ENCODE data around the gene USP49. TPM values are rescaled to one million over a fixed set of nuclear protein-coding genes. Genes with fewer than 3 reads are reported as not detected.
A peak's percentile ranks its signal among the peaks of the same experiment; 100 is the strongest.

The USP49 gene
- total and polyA plus RNA-seq, 2 of the 13 experiments (the other 11 are each of a cell fraction or from before 2014, with no cell fraction given) = 2.9 to 4.3 TPM

- TF ChIP-seq ZFP91 (CRISPR knock-in tag; IDR thresholded peaks at IDR 0.05; ENCODE audit: borderline replicate concordance) (peak; percentile 37; the same call in 1 of the 2 replicates), ZBTB38 (CRISPR knock-in tag; IDR thresholded peaks at IDR 0.05) (peak; percentile 85), ZNF747 (CRISPR knock-in tag; IDR thresholded peaks at IDR 0.05; ENCODE audit: borderline replicate concordance) (no peak), PITX1 (CRISPR knock-in tag; IDR thresholded peaks at IDR 0.05) (0 out of 2 replicates have a peak, but pooled peaks have one; percentile 32), ZNF724P (CRISPR knock-in tag; IDR thresholded peaks at IDR 0.05; ENCODE audit: borderline replicate concordance) (no peak), ZBTB33 (CRISPR knock-in tag; IDR thresholded peaks at IDR 0.05) (0 out of 2 replicates have a peak, but pooled peaks have one; percentile 18), ZNF280B (CRISPR knock-in tag; IDR thresholded peaks at IDR 0.05; ENCODE audit: borderline replicate concordance) (peak; percentile 43; the same call in 1 of the 2 replicates), MTF2 (CRISPR knock-in tag; IDR thresholded peaks at IDR 0.05; ENCODE audit: borderline replicate concordance) (no peak), ETV5 (CRISPR knock-in tag; IDR thresholded peaks at IDR 0.05; ENCODE audit: borderline replicate concordance) (peak; percentile 34; the same call in 1 of the 2 replicates), ZNF891 (CRISPR knock-in tag; IDR thresholded peaks at IDR 0.05) (0 out of 2 replicates have a peak, but pooled peaks have one; percentile 50), FOXJ3 (CRISPR knock-in tag; IDR thresholded peaks at IDR 0.05; ENCODE audit: borderline replicate concordance) (no peak), HIC2 (CRISPR knock-in tag; IDR thresholded peaks at IDR 0.05; ENCODE audit: low read depth) (0 out of 2 replicates have a peak, but pooled peaks have one; percentile 49), ZNF451 (CRISPR knock-in tag; IDR thresholded peaks at IDR 0.05) (no peak), ELF3 (CRISPR knock-in tag; IDR thresholded peaks at IDR 0.05) (peak; percentile 41; the same call in 1 of the 2 replicates), STAT5B (CRISPR knock-in tag; IDR thresholded peaks at IDR 0.05) (no peak), RAD21 (CRISPR knock-in tag; IDR thresholded peaks at IDR 0.05) (0 out of 2 replicates have a peak, but pooled peaks have one; percentile 16), KMT2A (CRISPR knock-in tag; IDR thresholded peaks at IDR 0.05) (no peak), ZNF777 (CRISPR knock-in tag; IDR thresholded peaks at IDR 0.05) (peak; percentile 79; the same call in 1 of the 2 replicates), TGIF2 (CRISPR knock-in tag; IDR thresholded peaks at IDR 0.05) (no peak), IRF9 (CRISPR knock-in tag; IDR thresholded peaks at IDR 0.05; ENCODE audit: borderline replicate concordance) (no peak), NRL (CRISPR knock-in tag; IDR thresholded peaks at IDR 0.05; ENCODE audit: borderline replicate concordance) (0 out of 2 replicates have a peak, but pooled peaks have one; percentile 48)
These were observed 138.8 kb downstream of the USP49 start (continued) for GRCh38 chr6:41756354-41756753.
